ENCODE results near the gene FANCD2OS.
"Not testable (repeated sequence)": the region's sequence is repeated elsewhere in the genome, so short reads cannot be mapped to it uniquely, and the experiment has no call there.

FANCD2OS gene

GRCh38 chr3:10090774-10091173 lies 17.3 kb downstream of the FANCD2OS start:
- not testable (repeated sequence) for DNase-seq

GRCh38 chr3:10090179-10090578 lies 17.9 kb downstream of the FANCD2OS start:
- no peak for DNase-seq

- no peak for DNase-seq
Observed at GRCh38 chr3:10088256-10088655, 19.8 kb downstream of the FANCD2OS start.

- no peak for DNase-seq
Observed at GRCh38 chr3:10085738-10086137, 22.3 kb downstream of the FANCD2OS start.

- DNase-seq: no peak
Observed at GRCh38 chr3:10081871-10082270, 26.2 kb downstream of the FANCD2OS start.

GRCh38 chr3:10074666-10075065 lies 33.4 kb downstream of the FANCD2OS start:
- DNase-seq: no peak

GRCh38 chr3:10070077-10070476 lies 38.0 kb downstream of the FANCD2OS start:
- not testable (repeated sequence) for DNase-seq

- no peak for DNase-seq
Observed at GRCh38 chr3:10055097-10055496, 53.0 kb downstream of the FANCD2OS start.
